Activated T-helper 2 cell treated with anti-CD3 and anti-CD28 coated beads, Interferon-gamma antibody, Interleukin-2, Interleukin-4, amounts not matched to agents 10 μg/mL and 5 μg/mL and 100 μg/mL, durations not matched to agents 14 hours and 24 hours and 36 hours (primary cell): ENCODE data around the gene HORMAD1. TPM values are rescaled to one million over a fixed set of nuclear protein-coding genes. Genes with fewer than 3 reads are reported as not detected.
A peak's percentile ranks its signal among the peaks of the same experiment; 100 is the strongest.
"Not testable (repeated sequence)": the region's sequence is repeated elsewhere in the genome, so short reads cannot be mapped to it uniquely, and the experiment has no call there.

Source experiments
- DNase-seq: peaks from one replicate; pipeline ENCODE4 v3.0.0; 2021; ENCODE audit warnings: low spot score
- H3K27ac Mint-ChIP-seq: one replicate; pipeline ENCODE4 v1.8.0; 2021; ENCODE audit warnings: mixed read lengths
- H3K27me3 Mint-ChIP-seq: one replicate; pipeline ENCODE4 v1.8.0; 2021; ENCODE audit warnings: low read depth, mixed read lengths
- H3K36me3 Mint-ChIP-seq: one replicate; pipeline ENCODE4 v1.8.0; 2021; ENCODE audit warnings: low read depth, mixed read lengths
- H3K4me1 Mint-ChIP-seq: one replicate; pipeline ENCODE4 v1.8.0; 2021; ENCODE audit warnings: low read depth, mixed read lengths
- H3K4me3 Mint-ChIP-seq: one replicate; pipeline ENCODE4 v1.8.0; 2021; ENCODE audit warnings: low read depth, mild to moderate bottlenecking, moderate library complexity, mixed read lengths
- H3K9me3 Mint-ChIP-seq: one replicate; pipeline ENCODE4 v1.8.0; 2021; ENCODE audit warnings: mixed read lengths
- intact Hi-C: fragments of 100-400 bp; cut with micrococcal nuclease; formaldehyde crosslinking; loops from one replicate; pipeline ENCODE4 v1.15.1; 2023
- total RNA-seq: library from RNA; stranded (reverse); gene quantifications from 2 replicates; pipeline ENCODE4 v1.2.3, GENCODE V29; 2022

HORMAD1 gene, protein sequence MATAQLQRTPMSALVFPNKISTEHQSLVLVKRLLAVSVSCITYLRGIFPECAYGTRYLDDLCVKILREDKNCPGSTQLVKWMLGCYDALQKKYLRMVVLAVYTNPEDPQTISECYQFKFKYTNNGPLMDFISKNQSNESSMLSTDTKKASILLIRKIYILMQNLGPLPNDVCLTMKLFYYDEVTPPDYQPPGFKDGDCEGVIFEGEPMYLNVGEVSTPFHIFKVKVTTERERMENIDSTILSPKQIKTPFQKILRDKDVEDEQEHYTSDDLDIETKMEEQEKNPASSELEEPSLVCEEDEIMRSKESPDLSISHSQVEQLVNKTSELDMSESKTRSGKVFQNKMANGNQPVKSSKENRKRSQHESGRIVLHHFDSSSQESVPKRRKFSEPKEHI
- 0.27 TPM in 1 of 2 replicates, not detected in the other for total RNA-seq

GRCh38 chr1:150720703-150721102 lies at the start of gene HORMAD1:
Gene HORMAD1 (minus strand): TSS chr1:150720895. CDS start chr1:150719505, 1,390 bp downstream.
- H3K27ac Mint-ChIP-seq: no peak within 1 kb of the TSS
- no peaks in the 10 kb centered on the region for H3K36me3 Mint-ChIP-seq
- peaks cover 6% of the 10 kb centered on the region for H3K27me3 Mint-ChIP-seq
- H3K9me3 Mint-ChIP-seq: no peaks in the 10 kb centered on the region
- no peak for DNase-seq
- no peak within 1 kb of the TSS for H3K4me3 Mint-ChIP-seq
- no peaks in the 10 kb centered on the region for H3K4me1 Mint-ChIP-seq
- intact Hi-C loops: no loop called here

DNA sequence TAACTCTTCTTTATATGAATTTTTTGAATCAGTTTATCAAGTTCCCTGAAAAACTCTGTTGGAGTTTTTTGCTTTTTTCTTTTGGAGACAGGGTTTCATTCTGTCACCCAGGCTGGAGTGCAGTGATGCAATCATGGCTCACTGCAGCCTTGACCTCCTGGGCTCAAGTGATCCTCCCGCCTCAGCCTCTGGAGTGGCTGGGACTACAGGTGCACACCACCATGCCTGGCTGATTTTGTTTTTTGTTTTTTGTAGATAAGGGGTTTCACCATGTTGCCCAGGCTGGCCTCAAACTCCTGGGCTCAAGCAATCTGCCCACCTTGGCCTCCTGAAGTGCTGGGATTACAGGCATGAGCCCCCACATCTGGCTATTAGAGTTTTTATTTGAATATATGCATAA lies 47.0 kb upstream of the HORMAD1 start:
- H3K4me3 Mint-ChIP-seq, DNase-seq, H3K27me3 Mint-ChIP-seq, H3K27ac Mint-ChIP-seq, H3K9me3 Mint-ChIP-seq: not testable (repeated sequence)
- Mint-ChIP-seq H3K36me3 (peaks cover 12% of the 10 kb centered on the region), H3K4me1 (peaks cover 37% of the 10 kb centered on the region)
- intact Hi-C loops: loop anchor here (10.0 kb wide), 1 partner anchor 203 kb away; no protein-coding TSS in a partner anchor

GRCh38 chr1:150765977-150766301 lies 45.2 kb upstream of the HORMAD1 start:
- not testable (repeated sequence) for H3K9me3 Mint-ChIP-seq, DNase-seq, H3K27me3 Mint-ChIP-seq
- Mint-ChIP-seq H3K4me1 (peaks cover 32% of the 10 kb centered on the region), H3K36me3 (peaks cover 27% of the 10 kb centered on the region), H3K27ac (peak overlapping the region; percentile 88), H3K4me3 (peak overlapping the region; percentile 85)
- intact Hi-C loops: loop anchor here (10.0 kb wide), 1 partner anchor 201 kb away; no protein-coding TSS in a partner anchor

DNA sequence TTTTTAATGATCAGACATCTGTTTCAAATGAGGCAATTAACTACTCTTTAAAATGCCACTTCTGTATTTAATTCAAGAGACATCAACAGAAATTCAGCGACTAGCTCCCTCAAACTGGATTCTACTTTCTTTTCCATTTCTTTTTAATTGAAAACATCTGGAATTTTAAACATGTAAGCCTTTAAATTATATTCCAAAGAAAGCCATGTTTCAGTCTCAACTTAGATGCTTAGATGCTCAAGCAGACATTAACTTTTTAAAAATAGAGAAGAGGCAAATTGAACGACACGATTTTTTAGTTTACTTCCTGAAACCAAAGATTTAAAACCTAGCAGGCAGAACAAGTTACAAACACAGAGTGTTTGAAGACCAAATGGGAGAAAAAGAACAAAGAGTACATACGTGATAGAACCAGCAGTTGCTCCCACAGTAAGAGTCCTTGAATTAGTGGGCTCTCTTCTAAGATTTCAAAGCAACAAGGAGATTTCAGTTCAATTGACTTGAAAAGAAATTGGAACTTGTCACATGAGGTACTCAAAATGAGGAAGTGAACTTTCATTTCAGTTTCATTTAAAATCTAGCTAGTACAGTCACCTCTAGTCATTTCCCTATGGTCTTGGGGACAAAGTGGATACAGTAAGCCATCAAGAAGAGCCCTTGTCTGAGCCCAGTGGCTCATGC lies 44.7 kb upstream of the HORMAD1 start, which contains the start of gene CTSS:
TSS of gene CTSS (minus strand) at position 483 of the 681 bp plus-strand sequence. CDS start 1,015 bp downstream, outside the sequence.
- peaks cover 32% of the 10 kb centered on the region for H3K36me3 Mint-ChIP-seq
- intact Hi-C loops: loop anchor here (10.0 kb wide), 1 partner anchor 201 kb away; no protein-coding TSS in a partner anchor
- H3K9me3 Mint-ChIP-seq: peaks cover 3% of the 10 kb centered on the region
- peak within 1 kb of the TSS; percentile 88 for H3K27ac Mint-ChIP-seq
- H3K4me1 Mint-ChIP-seq: peaks cover 27% of the 10 kb centered on the region
- peaks cover 1% of the 10 kb centered on the region for H3K27me3 Mint-ChIP-seq
- H3K4me3 Mint-ChIP-seq: peak within 1 kb of the TSS; percentile 85
- no peak for DNase-seq

GRCh38 chr1:150764617-150765101 lies 44.0 kb upstream of the HORMAD1 start:
- Mint-ChIP-seq H3K9me3 (peaks cover 6% of the 10 kb centered on the region), H3K27ac (peak overlapping the region; percentile 88), H3K4me3 (peak overlapping the region; percentile 85), H3K27me3 (peaks cover 1% of the 10 kb centered on the region), H3K4me1 (peaks cover 29% of the 10 kb centered on the region), H3K36me3 (peaks cover 40% of the 10 kb centered on the region)
- intact Hi-C loops: loop anchor here (5.0 to 10.0 kb wide), 2 partner anchors 67 to 200 kb away; partner anchors contain the start of gene GOLPH3L
- no peak for DNase-seq

DNA sequence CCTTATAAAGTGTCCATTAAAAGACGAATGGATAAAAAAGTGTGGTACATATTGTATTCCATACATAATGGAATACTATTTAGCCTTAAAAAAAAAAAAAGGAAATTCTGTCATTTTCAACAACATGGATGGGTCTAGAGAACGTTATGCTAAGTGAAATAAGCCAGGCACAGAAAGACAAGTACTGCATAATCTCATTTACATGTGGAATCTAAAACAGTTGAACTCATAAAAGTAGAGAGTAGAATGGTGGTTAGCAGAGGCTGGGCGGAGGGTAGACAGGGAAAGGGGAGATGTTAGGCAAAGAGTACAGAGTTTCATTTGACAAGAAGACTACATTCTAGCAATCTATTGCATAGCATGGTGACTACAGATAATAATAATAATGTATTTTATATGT lies 42.3 kb upstream of the HORMAD1 start:
- DNase-seq: no peak
- H3K9me3 Mint-ChIP-seq: peaks cover 6% of the 10 kb centered on the region
- intact Hi-C loops: loop anchor here (5.0 to 10.0 kb wide), 2 partner anchors 66 to 198 kb away; partner anchors contain the start of gene GOLPH3L
- no peaks in the 10 kb centered on the region for H3K27me3 Mint-ChIP-seq
- H3K4me1 Mint-ChIP-seq: peaks cover 29% of the 10 kb centered on the region
- no peak overlapping the region for H3K4me3 Mint-ChIP-seq
- peaks cover 42% of the 10 kb centered on the region for H3K36me3 Mint-ChIP-seq
- H3K27ac Mint-ChIP-seq: peak overlapping the region; percentile 7

DNA sequence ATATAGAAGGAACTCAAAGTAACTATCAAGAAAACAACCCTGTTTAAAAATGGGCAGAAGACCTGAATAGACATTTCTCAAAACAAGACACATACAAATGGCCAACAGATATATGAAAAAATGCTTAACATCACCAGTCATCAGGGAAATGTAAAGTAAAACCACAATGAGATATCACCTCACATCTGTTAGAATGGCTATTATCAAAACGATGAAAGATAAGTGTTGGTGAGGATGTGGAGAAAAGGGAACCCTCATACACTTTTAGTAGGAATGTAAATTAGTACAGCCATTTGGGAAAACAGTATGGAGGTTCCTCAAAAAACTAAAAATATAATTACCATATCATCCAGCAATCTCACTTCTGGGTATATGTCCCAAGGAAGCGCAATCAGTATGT lies 41.9 kb upstream of the HORMAD1 start:
- Mint-ChIP-seq H3K36me3 (peaks cover 42% of the 10 kb centered on the region), H3K27ac (no peak overlapping the region), H3K27me3 (no peaks in the 10 kb centered on the region), H3K4me1 (peaks cover 29% of the 10 kb centered on the region), H3K4me3 (no peak overlapping the region), H3K9me3 (peaks cover 6% of the 10 kb centered on the region)
- DNase-seq: no peak
- intact Hi-C loops: loop anchor here (5.0 to 10.0 kb wide), 2 partner anchors 65 to 198 kb away; partner anchors contain the start of gene GOLPH3L

GRCh38 chr1:150761801-150762200 lies 41.1 kb upstream of the HORMAD1 start:
- Mint-ChIP-seq H3K27me3 (no peaks in the 10 kb centered on the region), H3K36me3 (peaks cover 45% of the 10 kb centered on the region), H3K9me3 (peaks cover 6% of the 10 kb centered on the region), H3K27ac (no peak overlapping the region), H3K4me3 (no peak overlapping the region), H3K4me1 (peaks cover 29% of the 10 kb centered on the region)
- intact Hi-C loops: loop anchor here (5.0 to 10.0 kb wide), 2 partner anchors 64 to 197 kb away; partner anchors contain the start of gene GOLPH3L
- DNase-seq: no peak

GRCh38 chr1:150760013-150760412 lies 39.3 kb upstream of the HORMAD1 start:
- Mint-ChIP-seq H3K36me3 (peaks cover 48% of the 10 kb centered on the region), H3K4me1 (peaks cover 21% of the 10 kb centered on the region), H3K4me3 (no peak overlapping the region), H3K27ac (no peak overlapping the region), H3K9me3 (peaks cover 6% of the 10 kb centered on the region), H3K27me3 (no peaks in the 10 kb centered on the region)
- no peak for DNase-seq
- intact Hi-C loops: loop anchor here (5.0 to 10.0 kb wide), 2 partner anchors 63 to 195 kb away; partner anchors contain the start of gene GOLPH3L

DNA sequence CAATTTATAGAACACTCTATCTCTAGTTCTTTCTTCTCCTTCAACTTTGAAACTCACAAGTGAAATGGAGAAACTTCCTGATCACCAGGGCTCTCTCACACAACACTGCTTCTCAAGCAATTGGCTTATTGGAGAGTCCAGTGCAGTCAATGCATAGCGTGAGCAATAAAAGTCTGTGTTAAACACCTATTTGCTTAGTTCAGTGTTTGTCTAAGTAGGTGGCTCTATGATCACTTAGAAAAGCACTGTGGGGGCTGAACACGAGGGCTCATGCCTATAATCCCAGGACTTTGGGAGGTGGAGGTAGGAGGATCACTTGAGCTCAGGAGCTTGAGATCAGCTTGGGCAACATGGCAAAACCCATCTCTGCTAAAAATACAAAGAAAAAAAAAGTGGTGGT lies 32.7 kb upstream of the HORMAD1 start:
- no peak overlapping the region for H3K27ac Mint-ChIP-seq
- peaks cover 50% of the 10 kb centered on the region for H3K36me3 Mint-ChIP-seq
- no peaks in the 10 kb centered on the region for H3K27me3 Mint-ChIP-seq
- H3K9me3 Mint-ChIP-seq: no peaks in the 10 kb centered on the region
- peaks cover 9% of the 10 kb centered on the region for H3K4me1 Mint-ChIP-seq
- intact Hi-C loops: no loop called here
- DNase-seq: no peak
- no peak overlapping the region for H3K4me3 Mint-ChIP-seq

DNA sequence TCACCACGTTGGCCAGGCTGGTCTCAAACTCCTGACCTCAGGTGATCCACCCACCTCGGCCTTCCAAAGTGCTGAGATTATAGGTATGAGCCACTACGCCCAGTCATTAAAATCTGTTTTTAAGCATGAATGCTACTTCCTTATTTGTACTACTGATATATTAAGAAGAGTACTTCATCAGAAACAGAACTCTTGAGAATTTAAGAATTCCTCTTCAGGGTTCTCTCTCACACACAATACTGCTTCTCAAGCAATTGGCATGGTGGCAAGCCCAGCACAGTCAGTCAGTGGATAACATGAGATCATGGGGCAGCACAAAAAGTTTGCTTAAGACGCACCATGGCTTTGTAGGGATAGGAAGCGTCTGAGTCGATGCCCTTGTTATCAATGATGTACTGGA lies 30.7 kb upstream of the HORMAD1 start:
- intact Hi-C loops: no loop called here
- DNase-seq: no peak

DNA sequence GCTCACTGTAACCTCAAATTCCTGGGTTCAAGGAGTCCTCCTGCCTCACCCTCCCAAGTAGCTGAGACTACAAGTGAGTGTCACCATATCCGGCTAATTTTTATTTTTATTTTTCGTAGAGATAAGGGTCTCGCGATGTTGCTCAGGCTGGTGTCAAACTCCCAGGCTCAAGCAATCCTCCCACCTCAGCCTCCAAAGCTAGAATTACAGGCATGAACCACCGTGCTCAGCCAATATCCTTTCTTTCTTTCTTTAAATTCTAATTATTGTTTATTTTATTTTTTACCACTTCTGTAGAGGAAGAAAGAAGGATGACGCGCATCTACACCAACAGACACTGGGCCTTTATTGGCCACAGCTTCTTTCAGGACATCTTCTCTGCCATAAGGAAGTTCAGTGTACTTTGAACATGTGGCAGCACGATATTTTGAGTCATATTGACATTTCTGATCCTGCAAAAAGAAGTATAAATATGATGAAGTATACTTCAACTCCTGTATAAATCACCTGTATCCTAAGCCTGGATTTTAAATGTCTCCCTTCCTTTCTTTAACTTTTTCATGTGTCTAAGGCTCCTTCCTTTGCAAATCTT lies 29.1 kb upstream of the HORMAD1 start:
- Mint-ChIP-seq H3K9me3 (no peaks in the 10 kb centered on the region), H3K4me1 (peaks cover 9% of the 10 kb centered on the region), H3K27ac (no peak overlapping the region), H3K36me3 (peaks cover 42% of the 10 kb centered on the region), H3K27me3 (no peaks in the 10 kb centered on the region), H3K4me3 (no peak overlapping the region)
- DNase-seq: no peak
- intact Hi-C loops: no loop called here

More for the DNA sequence above, 30.7 kb upstream of the HORMAD1 start:
- H3K27me3 Mint-ChIP-seq: no peaks in the 10 kb centered on the region
- no peaks in the 10 kb centered on the region for H3K9me3 Mint-ChIP-seq
- peaks cover 9% of the 10 kb centered on the region for H3K4me1 Mint-ChIP-seq
- H3K27ac Mint-ChIP-seq: no peak overlapping the region
- H3K36me3 Mint-ChIP-seq: peaks cover 46% of the 10 kb centered on the region
- H3K4me3 Mint-ChIP-seq: no peak overlapping the region
